BLaER1 treated with 17β-estradiol and CSF1 and Interleukin-3, amounts not matched to agents 10 nM and 100 nM (cell line): ENCODE data around the gene FAAH.
A peak's percentile ranks its signal among the peaks of the same experiment; 100 is the strongest.
"Not testable (repeated sequence)": the region's sequence is repeated elsewhere in the genome, so short reads cannot be mapped to it uniquely, and the experiment has no call there.

Source experiments
- H3K27ac ChIP-seq, 11 experiments: shearing (Covaris generic); formaldehyde crosslinking; 2 replicates each; pipeline ENCODE4 v1.8.1; 2022
- H3K27me3 ChIP-seq, 11 experiments: shearing (Covaris generic); formaldehyde crosslinking; 2 replicates each; pipeline ENCODE4 v1.8.1; 2022
- H3K36me3 ChIP-seq, 11 experiments: shearing (Covaris generic); formaldehyde crosslinking; 2 replicates each; pipeline ENCODE4 v1.8.1; 2022
- H3K4me1 ChIP-seq, 10 experiments: shearing (Covaris generic); formaldehyde crosslinking; 2 replicates each; pipeline ENCODE4 v1.8.1; 2022
- H3K4me2 ChIP-seq, 11 experiments: shearing (Covaris generic); formaldehyde crosslinking; 2 replicates each; pipeline ENCODE4 v1.8.1; 2022
- H3K4me3 ChIP-seq, 10 experiments: shearing (Covaris generic); formaldehyde crosslinking; 2 replicates each; pipeline ENCODE4 v1.8.1; 2022
- H3K9ac ChIP-seq, 11 experiments: shearing (Covaris generic); formaldehyde crosslinking; 2 replicates each; pipeline ENCODE4 v1.8.1; 2022
- H3K9me3 ChIP-seq, 11 experiments: shearing (Covaris generic); formaldehyde crosslinking; replicated peaks in 1 of 11; 2 replicates each; pipeline ENCODE4 v1.8.1; 2022
- H4K20me1 ChIP-seq, 11 experiments: shearing (Covaris generic); formaldehyde crosslinking; 2 replicates each; pipeline ENCODE4 v1.8.1; 2022
- Cebpa-rat ChIP-seq, 11 experiments: shearing (Covaris generic); IDR thresholded peaks; 2 replicates each; pipeline ENCODE4 v1.8.1; 2022

FAAH gene

DNA sequence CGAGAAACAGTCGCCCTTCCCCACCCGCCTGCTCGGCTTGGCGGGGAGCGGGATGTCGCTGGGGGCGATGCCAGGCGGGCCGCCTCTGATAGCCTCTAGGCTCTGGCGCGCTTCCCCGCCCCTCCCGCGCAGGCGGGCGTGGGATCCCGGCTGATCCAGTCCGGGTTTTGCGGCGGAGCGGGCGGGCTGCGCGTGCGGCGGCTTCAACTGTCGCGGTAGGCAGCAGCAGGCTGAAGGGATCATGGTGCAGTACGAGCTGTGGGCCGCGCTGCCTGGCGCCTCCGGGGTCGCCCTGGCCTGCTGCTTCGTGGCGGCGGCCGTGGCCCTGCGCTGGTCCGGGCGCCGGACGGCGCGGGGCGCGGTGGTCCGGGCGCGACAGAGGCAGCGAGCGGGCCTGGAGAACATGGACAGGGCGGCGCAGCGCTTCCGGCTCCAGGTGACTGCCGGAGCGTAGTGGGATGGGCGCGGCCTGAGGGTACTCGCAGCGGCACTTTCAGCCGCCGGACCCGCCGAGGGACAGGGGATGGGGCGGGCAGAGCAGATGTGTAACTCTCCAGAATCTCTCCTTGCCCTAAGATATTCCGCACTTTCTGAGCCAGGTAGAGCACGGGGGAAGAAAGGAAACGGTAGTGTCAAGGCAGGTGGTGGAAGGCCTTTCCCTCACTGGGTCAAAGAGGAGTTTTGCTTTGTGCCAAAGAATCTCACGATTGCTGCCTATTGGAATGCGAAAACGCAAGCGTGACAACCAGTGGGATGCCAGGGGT lies at the start of gene FAAH:
TSS of gene FAAH (plus strand) at position 210 of the 764 bp plus-strand sequence. CDS start at position 242, 32 bp downstream.
- Histone ChIP-seq H3K4me2 (peak within 1 kb of the TSS; percentile 88 to 99 (median 96)), H3K9ac (peak within 1 kb of the TSS; percentile 74 to 87 (median 83)), H3K36me3 (peaks cover 0 to 9% (median 0%) of the 10 kb centered on the region in 11 experiments; a peak in 6 of 22 replicates), H4K20me1 (peaks cover 0 to 11% (median 0%) of the 10 kb centered on the region in 11 experiments; a peak in 3 of 22 replicates), H3K27me3 (peaks cover 0 to 20% (median 0%) of the 10 kb centered on the region in 11 experiments; a peak in 6 of 22 replicates), H3K4me3 (peak within 1 kb of the TSS; percentile 55 to 82 (median 74)), H3K27ac (peak within 1 kb of the TSS in 10 of 11 experiments; percentile 65 to 85 (median 80); a peak in 20 of 22 replicates), H3K9me3 (peaks cover 14 to 31% (median 18%) of the 10 kb centered on the region in 11 experiments), H3K4me1 (peaks cover 12 to 56% (median 40%) of the 10 kb centered on the region in 10 experiments; a peak in 19 of 20 replicates)
- TF ChIP-seq Cebpa-rat (IDR thresholded peaks at IDR 0.05): no peak

DNA sequence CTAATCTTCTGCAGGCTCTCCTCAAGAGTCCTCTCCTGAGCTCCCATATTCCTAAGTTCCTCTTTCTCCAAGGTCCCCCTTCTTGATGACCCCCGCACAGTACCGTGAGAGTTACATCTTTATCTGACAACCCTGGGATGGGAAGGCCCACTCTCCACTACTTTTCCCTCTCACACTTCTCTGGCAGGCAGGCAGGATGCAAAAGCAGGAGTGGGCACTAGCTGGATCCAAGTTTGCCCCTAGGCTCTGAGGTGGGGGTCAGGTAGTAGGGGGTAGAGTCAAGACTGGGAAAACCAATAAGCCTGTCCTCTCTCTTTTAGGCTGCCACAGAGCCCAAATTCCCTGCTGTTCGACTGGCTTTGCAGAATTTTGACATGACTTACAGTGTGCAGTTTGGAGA lies 49.6 kb upstream of the FAAH start:
- H3K4me2 ChIP-seq: peak overlapping the region in 2 of 11 experiments; percentile 14 to 93; a peak in 1 of 22 replicates
- no peaks in the 10 kb centered on the region for H3K27me3 ChIP-seq
- H3K4me1 ChIP-seq: peaks cover 25 to 70% (median 39%) of the 10 kb centered on the region in 10 experiments
- H3K9me3 ChIP-seq: no peaks in the 10 kb centered on the region
- peaks cover 45 to 78% (median 73%) of the 10 kb centered on the region in 11 experiments for H3K36me3 ChIP-seq
- no peak overlapping the region for H3K27ac ChIP-seq
- peak overlapping the region in 5 of 11 experiments; percentile 1 to 24 (median 12); a peak in 3 of 22 replicates for H3K9ac ChIP-seq
- no peak overlapping the region for H3K4me3 ChIP-seq
- no peak for TF ChIP-seq Cebpa-rat (IDR thresholded peaks at IDR 0.05)
- peaks cover 0 to 81% (median 68%) of the 10 kb centered on the region in 11 experiments; a peak in 19 of 22 replicates for H4K20me1 ChIP-seq

DNA sequence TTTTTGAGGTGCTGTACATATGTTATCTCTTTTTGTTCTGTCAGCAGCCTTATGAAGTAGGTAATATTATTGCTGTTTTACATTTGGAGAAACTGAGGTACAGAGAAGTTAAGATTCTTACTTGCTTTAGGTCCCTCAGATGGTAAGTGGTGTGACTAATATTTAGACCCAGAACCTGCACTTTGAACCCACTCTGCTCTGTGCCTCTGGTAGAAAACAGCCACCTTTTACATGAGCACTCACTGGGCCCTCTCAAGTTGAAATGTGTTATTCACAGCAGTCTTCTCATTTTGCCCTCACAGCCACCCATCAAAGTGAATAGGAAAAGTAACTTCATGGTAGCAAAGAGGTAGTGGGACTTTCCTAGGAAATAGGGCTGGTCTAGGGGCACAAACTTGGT lies 48.8 kb upstream of the FAAH start:
- H3K27me3 ChIP-seq: no peaks in the 10 kb centered on the region
- TF ChIP-seq Cebpa-rat (IDR thresholded peaks at IDR 0.05): no peak
- peaks cover 53 to 86% (median 81%) of the 10 kb centered on the region in 11 experiments for H3K36me3 ChIP-seq
- H3K27ac ChIP-seq: 0 out of 22 replicates have a peak overlapping the region, but pooled peaks of 1 of the 11 experiments have one; percentile 29
- H3K4me3 ChIP-seq: no peak overlapping the region
- peak overlapping the region in 4 of 11 experiments; percentile 7 to 12 (median 10); a peak in 3 of 22 replicates for H3K9ac ChIP-seq
- peak overlapping the region in 2 of 11 experiments; percentile 14 to 22; a peak in 2 of 22 replicates for H3K4me2 ChIP-seq
- no peaks in the 10 kb centered on the region for H3K9me3 ChIP-seq
- peaks cover 21 to 76% (median 35%) of the 10 kb centered on the region in 10 experiments for H3K4me1 ChIP-seq
- peaks cover 0 to 84% (median 76%) of the 10 kb centered on the region in 11 experiments; a peak in 19 of 22 replicates for H4K20me1 ChIP-seq

DNA sequence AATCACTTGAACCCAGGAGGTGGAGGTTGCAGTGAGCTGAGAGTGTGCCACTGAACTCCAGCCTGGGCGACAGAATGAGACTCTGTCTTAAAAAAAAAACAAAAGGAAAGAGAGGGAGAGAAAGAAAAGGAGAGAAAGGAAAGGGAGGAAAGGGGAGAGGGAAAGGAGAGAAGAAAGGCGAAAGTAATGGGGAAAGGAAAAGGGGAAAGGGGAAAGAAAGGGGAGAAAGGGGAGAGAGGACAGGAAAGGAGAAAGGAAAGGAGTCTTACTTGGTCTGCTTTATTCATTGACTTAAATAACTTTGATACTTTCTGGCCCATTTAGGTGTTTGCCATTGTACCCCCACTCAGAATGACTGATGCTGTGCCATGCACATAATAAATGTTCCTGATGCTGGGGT lies 41.8 kb upstream of the FAAH start:
- Histone ChIP-seq H3K9ac (no peak overlapping the region), H3K4me3 (no peak overlapping the region), H3K36me3 (peaks cover 87 to 100% (median 99%) of the 10 kb centered on the region in 11 experiments), H3K9me3 (no peaks in the 10 kb centered on the region), H3K27me3 (no peaks in the 10 kb centered on the region), H4K20me1 (peaks cover 0 to 61% (median 33%) of the 10 kb centered on the region in 11 experiments; a peak in 15 of 22 replicates), H3K4me1 (peaks cover 0 to 19% (median 0%) of the 10 kb centered on the region in 10 experiments; a peak in 7 of 20 replicates), H3K4me2 (no peak overlapping the region), H3K27ac (no peak overlapping the region)
- TF ChIP-seq Cebpa-rat (IDR thresholded peaks at IDR 0.05): no peak

DNA sequence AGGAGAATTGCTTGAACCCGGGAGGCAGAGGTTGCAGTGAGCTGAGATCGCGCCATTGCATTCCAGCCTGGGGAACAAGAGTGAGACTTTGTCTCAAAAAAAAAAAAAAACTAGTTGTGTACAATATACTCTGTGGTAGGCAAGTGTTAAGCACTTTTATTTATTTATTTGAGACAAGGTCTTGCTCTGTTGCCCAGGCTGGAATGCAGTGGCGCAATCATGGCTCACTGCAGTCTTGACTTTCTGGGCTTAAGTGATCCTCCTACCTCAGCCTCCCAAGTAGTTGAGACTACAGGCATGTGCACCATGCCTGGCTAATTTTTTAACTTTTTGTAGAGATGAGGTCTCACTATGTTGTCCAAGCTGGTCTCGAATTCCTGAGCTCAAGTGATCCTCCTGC lies 38.2 kb upstream of the FAAH start:
- not testable (repeated sequence) for H3K9ac ChIP-seq, H3K9me3 ChIP-seq, H3K27me3 ChIP-seq, H3K27ac ChIP-seq, H3K4me2 ChIP-seq, H3K4me1 ChIP-seq, H3K4me3 ChIP-seq
- peaks cover 0 to 48% (median 12%) of the 10 kb centered on the region in 11 experiments; a peak in 11 of 22 replicates for H4K20me1 ChIP-seq
- peaks cover 93 to 100% (median 97%) of the 10 kb centered on the region in 11 experiments for H3K36me3 ChIP-seq

DNA sequence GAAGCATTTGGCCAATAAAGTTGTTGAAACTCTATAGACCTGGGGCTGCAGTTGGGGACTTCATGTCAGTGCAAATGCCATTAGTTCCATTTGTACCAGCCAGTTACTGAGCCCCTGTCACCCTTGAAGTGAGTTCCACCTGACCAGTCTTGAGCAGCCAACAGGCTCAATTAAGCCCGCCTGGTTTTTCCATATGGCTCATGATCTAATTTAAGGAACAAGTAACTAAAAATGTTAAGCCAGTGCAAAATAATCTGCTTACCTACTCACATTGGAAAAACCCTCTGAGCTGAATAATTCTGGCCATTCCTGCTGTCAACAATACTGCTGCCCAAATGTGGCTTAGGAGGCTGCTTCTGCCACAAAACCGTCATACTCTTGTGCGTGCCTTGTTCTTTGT lies 32.0 kb upstream of the FAAH start:
- H3K4me3 ChIP-seq: no peak overlapping the region
- no peaks in the 10 kb centered on the region for H3K27me3 ChIP-seq
- TF ChIP-seq Cebpa-rat (IDR thresholded peaks at IDR 0.05): no peak
- H4K20me1 ChIP-seq: peaks cover 0 to 31% (median 9%) of the 10 kb centered on the region in 11 experiments; a peak in 9 of 22 replicates
- H3K4me2 ChIP-seq: no peak overlapping the region
- H3K9ac ChIP-seq: no peak overlapping the region
- H3K4me1 ChIP-seq: no peaks in the 10 kb centered on the region
- H3K27ac ChIP-seq: no peak overlapping the region
- peaks cover 84 to 100% (median 94%) of the 10 kb centered on the region in 11 experiments for H3K36me3 ChIP-seq
- H3K9me3 ChIP-seq: no peaks in the 10 kb centered on the region

DNA sequence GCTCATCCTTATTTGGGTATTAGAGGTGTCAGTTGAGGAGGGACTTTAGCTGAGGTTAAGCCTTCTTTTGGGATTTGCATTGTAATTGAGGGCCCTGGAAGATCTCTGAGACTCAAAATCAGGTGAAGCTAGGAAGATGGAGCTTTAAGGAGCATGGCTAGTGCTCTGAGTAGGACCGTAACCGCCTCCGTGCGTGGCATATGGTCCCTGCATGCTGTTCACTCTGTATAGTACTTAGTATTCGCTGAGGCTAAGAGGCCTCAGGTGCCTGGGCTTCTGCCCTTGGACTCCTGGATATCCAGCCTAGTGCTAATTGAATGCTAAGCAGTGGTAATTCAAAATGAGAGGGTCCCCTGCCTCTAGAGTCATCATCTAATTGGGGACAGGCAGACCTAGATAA lies 31.0 kb upstream of the FAAH start:
- TF ChIP-seq Cebpa-rat (IDR thresholded peaks at IDR 0.05): no peak
- H3K36me3 ChIP-seq: peaks cover 83 to 100% (median 97%) of the 10 kb centered on the region in 11 experiments
- H4K20me1 ChIP-seq: peaks cover 0 to 26% (median 9%) of the 10 kb centered on the region in 11 experiments; a peak in 7 of 22 replicates
- H3K4me3 ChIP-seq: no peak overlapping the region
- H3K9ac ChIP-seq: no peak overlapping the region
- H3K27ac ChIP-seq: no peak overlapping the region
- no peaks in the 10 kb centered on the region for H3K27me3 ChIP-seq
- H3K9me3 ChIP-seq: no peaks in the 10 kb centered on the region
- no peak overlapping the region for H3K4me2 ChIP-seq
- peaks cover 0 to 6% (median 1%) of the 10 kb centered on the region in 10 experiments; a peak in 9 of 20 replicates for H3K4me1 ChIP-seq

DNA sequence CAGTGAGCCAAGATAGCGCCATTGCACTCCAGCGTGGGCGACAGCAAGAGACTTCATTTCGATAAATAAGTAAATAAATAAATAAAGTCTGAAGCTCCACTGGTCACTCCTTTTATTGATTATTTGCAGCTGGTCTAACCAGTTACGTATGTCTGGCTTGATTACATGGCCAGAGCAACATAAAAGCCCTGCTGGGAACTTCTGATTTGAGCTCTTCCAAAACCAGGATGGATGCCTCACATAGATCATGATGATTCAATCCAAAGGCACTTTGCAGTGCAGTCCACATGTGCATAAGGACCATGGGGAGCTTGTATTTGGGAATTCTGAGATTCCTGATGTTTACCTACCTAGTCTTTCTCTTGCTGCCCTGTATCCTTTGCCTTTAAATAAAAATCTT lies 29.5 kb upstream of the FAAH start:
- H4K20me1 ChIP-seq: peaks cover 0 to 29% (median 9%) of the 10 kb centered on the region in 11 experiments; a peak in 7 of 22 replicates
- H3K4me2 ChIP-seq: no peak overlapping the region
- peaks cover 71 to 96% (median 89%) of the 10 kb centered on the region in 11 experiments for H3K36me3 ChIP-seq
- H3K9me3 ChIP-seq: no peaks in the 10 kb centered on the region
- no peak overlapping the region for H3K4me3 ChIP-seq
- TF ChIP-seq Cebpa-rat (IDR thresholded peaks at IDR 0.05): no peak
- H3K9ac ChIP-seq: no peak overlapping the region
- H3K4me1 ChIP-seq: peaks cover 4 to 21% (median 16%) of the 10 kb centered on the region in 10 experiments
- H3K27me3 ChIP-seq: no peaks in the 10 kb centered on the region
- H3K27ac ChIP-seq: no peak overlapping the region

DNA sequence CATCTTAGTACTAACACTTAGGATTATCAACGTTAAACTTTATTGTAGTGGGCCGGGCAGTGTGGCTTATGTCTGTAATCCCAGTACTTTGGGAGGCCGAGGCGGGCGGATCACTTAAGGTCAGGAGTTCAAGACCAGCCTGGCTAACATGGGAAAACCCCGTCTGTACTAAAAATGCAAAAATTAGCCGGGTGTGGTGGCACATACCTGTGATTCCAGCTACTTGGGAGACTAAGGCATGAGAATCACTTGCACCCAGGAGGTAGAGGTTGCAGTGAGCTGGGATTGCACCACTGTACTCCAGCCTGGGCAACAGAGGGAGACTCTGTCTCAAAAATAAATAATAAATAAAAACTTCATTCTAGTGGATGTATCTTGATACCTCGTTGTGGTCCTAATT lies 28.3 kb upstream of the FAAH start:
- peaks cover 0 to 31% (median 9%) of the 10 kb centered on the region in 11 experiments; a peak in 6 of 22 replicates for H4K20me1 ChIP-seq
- peaks cover 62 to 84% (median 77%) of the 10 kb centered on the region in 11 experiments for H3K36me3 ChIP-seq
- H3K4me1 ChIP-seq: peaks cover 15 to 33% (median 28%) of the 10 kb centered on the region in 10 experiments
- H3K4me3 ChIP-seq, H3K9ac ChIP-seq, H3K9me3 ChIP-seq, H3K4me2 ChIP-seq, H3K27ac ChIP-seq, H3K27me3 ChIP-seq: not testable (repeated sequence)
